Measurements from ENCODE around the gene GPR52.

GRCh38 chr1:174497478-174497877 lies 49.7 kb downstream of the GPR52 start:
- TF ChIP-seq, protein P1, sequence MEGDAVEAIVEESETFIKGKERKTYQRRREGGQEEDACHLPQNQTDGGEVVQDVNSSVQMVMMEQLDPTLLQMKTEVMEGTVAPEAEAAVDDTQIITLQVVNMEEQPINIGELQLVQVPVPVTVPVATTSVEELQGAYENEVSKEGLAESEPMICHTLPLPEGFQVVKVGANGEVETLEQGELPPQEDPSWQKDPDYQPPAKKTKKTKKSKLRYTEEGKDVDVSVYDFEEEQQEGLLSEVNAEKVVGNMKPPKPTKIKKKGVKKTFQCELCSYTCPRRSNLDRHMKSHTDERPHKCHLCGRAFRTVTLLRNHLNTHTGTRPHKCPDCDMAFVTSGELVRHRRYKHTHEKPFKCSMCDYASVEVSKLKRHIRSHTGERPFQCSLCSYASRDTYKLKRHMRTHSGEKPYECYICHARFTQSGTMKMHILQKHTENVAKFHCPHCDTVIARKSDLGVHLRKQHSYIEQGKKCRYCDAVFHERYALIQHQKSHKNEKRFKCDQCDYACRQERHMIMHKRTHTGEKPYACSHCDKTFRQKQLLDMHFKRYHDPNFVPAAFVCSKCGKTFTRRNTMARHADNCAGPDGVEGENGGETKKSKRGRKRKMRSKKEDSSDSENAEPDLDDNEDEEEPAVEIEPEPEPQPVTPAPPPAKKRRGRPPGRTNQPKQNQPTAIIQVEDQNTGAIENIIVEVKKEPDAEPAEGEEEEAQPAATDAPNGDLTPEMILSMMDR (conservative IDR thresholded peaks at IDR 0.05; ENCODE audit: low read depth, low read length) = no peak
- TF ChIP-seq EZH2 (IDR thresholded peaks at IDR 0.05; ENCODE audit: borderline replicate concordance, low read depth, low read length, poor library complexity, severe bottlenecking) = no peak

Data from A673 (cell line).